Astrocyte of the spinal cord (primary cell): Measurements from ENCODE around the gene CFH.

ENCODE experiments used
- DNase-seq: peaks from one replicate; pipeline ENCODE4 v3.0.0; 2011; ENCODE audit warnings: low read depth, low spot score
- H3K4me3 ChIP-seq: 2 replicates; pipeline ENCODE4 v1.5.1; 2011; ENCODE audit warnings: low read depth, mild to moderate bottlenecking, low read length, moderate library complexity
- CTCF ChIP-seq: IDR thresholded peaks from 2 replicates; pipeline ENCODE4 v1.5.1; 2012; ENCODE audit warnings: low read depth, mild to moderate bottlenecking, low read length, inconsistent platforms
- in situ Hi-C: cut with HindIII; loops from 2 replicates; pipeline ENCODE4 v1.10.0; 2017; ENCODE audit warnings: low sequenced_read_pairs

CFH gene

GRCh38 chr1:196651637-196652215, at the start of gene CFH:
Gene CFH, plus strand, starts transcription at chr1:196652043. Its CDS starts 75 bp downstream, at chr1:196652118.
- peak; percentile 94 for DNase-seq
- peak within 1 kb of the TSS; percentile 47 for H3K4me3 ChIP-seq
- in situ Hi-C loops = no loop called here
- TF ChIP-seq CTCF = no peak

- no peak overlapping the region for H3K4me3 ChIP-seq
- in situ Hi-C loops = no loop called here
- no peak for DNase-seq
- no peak for TF ChIP-seq CTCF
Measured at GRCh38 chr1:196603651-196604050, 48.2 kb upstream of the CFH start.

DNA sequence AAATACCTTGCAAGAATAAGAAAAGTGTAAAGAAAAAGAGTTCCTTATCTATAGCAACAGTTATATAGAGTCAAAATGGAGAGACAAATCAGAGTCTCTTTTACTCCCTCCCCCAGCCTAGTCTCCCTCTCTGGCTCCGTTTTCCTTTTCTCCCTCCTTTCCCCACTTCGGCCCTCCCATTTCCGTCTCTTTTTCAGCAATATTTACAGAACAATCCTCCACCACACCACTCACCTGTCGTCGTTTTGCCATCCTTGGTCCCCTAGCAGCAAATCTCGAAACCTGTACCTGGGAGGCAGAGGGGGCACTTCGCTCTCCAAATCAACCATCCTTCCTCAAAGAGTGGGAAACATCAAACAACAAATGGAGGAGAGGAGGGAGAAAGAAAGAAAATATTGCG, 43.9 kb upstream of the CFH start:
- in situ Hi-C loops = no loop called here

DNA sequence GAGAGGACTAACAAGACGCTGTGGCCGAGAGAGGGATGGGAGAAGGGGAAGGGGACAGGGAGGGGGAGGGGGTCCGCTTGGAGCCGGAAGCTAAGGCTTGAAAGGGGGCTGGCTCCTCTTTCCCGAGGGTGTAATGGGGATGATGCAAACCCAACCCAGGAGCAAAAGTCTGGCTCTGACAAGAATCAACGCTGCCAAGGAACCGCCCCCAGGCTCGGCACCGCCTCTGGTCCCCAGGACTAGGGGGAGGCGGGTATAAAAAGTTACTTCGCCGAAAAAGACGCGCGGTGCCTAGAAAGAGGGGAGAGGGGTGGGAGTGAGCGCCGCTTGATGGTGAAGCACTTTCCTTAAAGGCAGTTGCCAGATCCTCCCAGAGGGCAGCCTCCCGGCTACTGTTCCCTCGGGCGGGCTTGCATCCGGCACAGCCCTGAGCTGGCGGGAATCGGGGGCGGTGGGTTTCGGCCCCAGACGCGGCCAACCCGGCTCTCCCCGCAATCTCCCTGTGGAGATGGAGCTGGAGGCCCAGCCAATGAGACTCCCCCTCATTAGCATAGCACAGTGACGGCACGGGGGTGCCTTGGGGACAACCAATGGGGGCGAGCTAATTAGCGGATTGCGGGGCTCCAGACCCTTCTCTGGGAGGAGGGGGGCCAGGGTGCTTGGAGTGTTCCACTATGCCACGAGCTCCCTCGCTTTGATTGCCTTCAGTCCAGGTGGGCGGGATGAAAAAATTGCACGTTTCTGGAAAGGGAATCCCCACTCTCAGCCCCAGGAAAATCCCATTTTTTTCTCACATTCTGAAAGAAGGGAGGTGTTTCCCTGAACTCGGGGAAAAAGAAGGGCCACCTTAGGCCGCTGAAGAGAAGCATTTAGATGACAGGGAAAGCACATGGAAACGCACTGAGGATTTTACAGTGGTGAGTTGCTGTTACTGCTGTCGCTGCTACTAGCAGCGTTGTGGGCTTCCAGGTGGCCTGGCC, 43.2 kb upstream of the CFH start, which contains the start of gene KCNT2:
KCNT2 (minus strand) TSS at position 51 of the 980 bp plus-strand sequence. CDS start 131 bp downstream, outside the sequence.
- in situ Hi-C loops = no loop called here
- DNase-seq = peak; percentile 83
- H3K4me3 ChIP-seq = peak within 1 kb of the TSS; percentile 70
- TF ChIP-seq CTCF = peak; percentile 4

More for the DNA sequence above, 43.9 kb upstream of the CFH start:
- DNase-seq = peak; percentile 20
- H3K4me3 ChIP-seq = peak overlapping the region; percentile 70
- TF ChIP-seq CTCF = no peak

- no peak for DNase-seq
- H3K4me3 ChIP-seq = peak overlapping the region; percentile 70
- TF ChIP-seq CTCF = no peak
- in situ Hi-C loops = no loop called here
Measured at GRCh38 chr1:196609370-196609737, 42.5 kb upstream of the CFH start.

DNA sequence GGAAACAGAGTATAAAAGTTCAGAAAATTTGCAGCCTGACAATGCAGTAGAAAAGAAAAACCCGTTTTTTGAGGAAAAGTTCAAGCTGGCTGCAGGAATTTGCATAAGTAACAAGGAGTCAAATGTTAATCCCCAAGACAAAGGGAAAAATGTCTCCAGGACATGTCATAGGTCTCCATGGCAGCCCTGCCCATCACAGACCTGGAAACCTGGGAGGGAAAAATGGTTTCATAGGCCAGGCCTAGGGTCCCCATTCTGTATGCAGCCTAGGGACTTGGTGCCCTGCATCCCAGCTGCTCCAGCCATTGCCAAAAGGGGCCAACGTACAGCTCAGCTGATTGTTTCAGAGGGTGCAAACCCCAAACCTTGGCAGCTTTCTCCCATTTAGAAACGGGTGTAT, 40.0 kb upstream of the CFH start:
- no peak for DNase-seq
- H3K4me3 ChIP-seq = no peak overlapping the region
- in situ Hi-C loops = no loop called here
- no peak for TF ChIP-seq CTCF
